Esophagus muscularis mucosa (tissue), 4 donors: ENCODE results near the gene SH3RF3. TPM values are rescaled to one million over a fixed set of nuclear protein-coding genes. Genes with fewer than 3 reads are reported as not detected.

Experiments used
- DNase-seq: peaks from one replicate; pipeline ENCODE4 v3.0.0-alpha.2; 2017; ENCODE audit errors: extremely low spot score
- H3K27ac ChIP-seq, 4 donors: fragments of 200-600 bp; sonication (generic); replicated peaks in 1 of 4; 1 replicate in 3 of 4; 2 replicates in 1 of 4; pipeline ENCODE4 v1.5.1; 2016 to 2019; ENCODE audit warnings: mild to moderate bottlenecking in 1 of 4
- H3K27me3 ChIP-seq, 4 donors: fragments of 200-600 bp; sonication (generic); one replicate each; pipeline versions ENCODE4 v1.5.1 to v1.6.0; 2016 to 2019
- H3K36me3 ChIP-seq, 4 donors: fragments of 200-600 bp; sonication (generic); one replicate each; pipeline ENCODE4 v1.5.1; 2016 to 2019
- H3K4me1 ChIP-seq, 4 donors: fragments of 200-600 bp; sonication (generic); one replicate each; pipeline ENCODE4 v1.5.1; 2016 to 2019
- H3K4me3 ChIP-seq, 4 donors: fragments of 200-600 bp; sonication (generic); 1 replicate in 2 of 4; 2 replicates in 2 of 4; pipeline ENCODE4 v1.5.1; 2016 to 2019; ENCODE audit warnings: mild to moderate bottlenecking in 4 of 4, moderate library complexity in 1 of 4
- H3K9me3 ChIP-seq, 4 donors: fragments of 200-600 bp; sonication (generic); 1 replicate in 3 of 4; 2 replicates in 1 of 4; pipeline ENCODE4 v1.5.1; 2016 to 2019
- EP300 ChIP-seq: sonication (generic); formaldehyde crosslinking; IDR thresholded peaks from one replicate; pipeline ENCODE4 v1.6.1; 2017; ENCODE audit warnings: antibody characterized with exemption
- POLR2A ChIP-seq: fragments of 450-650 bp; IDR thresholded peaks from one replicate; pipeline ENCODE4 v1.6.1; 2017; ENCODE audit warnings: antibody characterized with exemption, moderate library complexity, mild to moderate bottlenecking, low read depth
- POLR2AphosphoS5 ChIP-seq, 2 donors: sonication (generic); formaldehyde crosslinking; IDR thresholded peaks; one replicate each; pipeline ENCODE4 v1.6.1; 2017; ENCODE audit warnings: antibody characterized with exemption in 2 of 2
- WGBS: methylation state at CpG from one replicate; pipeline ENCODE4 v1.1.5; 2018; 5-methylcytosine and 5-hydroxymethylcytosine counted together
- intact Hi-C: fragments of 100-400 bp; cut with DNase I; formaldehyde crosslinking; loops from one replicate; pipeline ENCODE4 v1.15.1; 2023
- total RNA-seq, 4 donors: library from RNA; depleted of rRNA; stranded (reverse); fragments of >200 nt; gene quantifications; one replicate each; pipeline versions ENCODE4 v1.1.0 to v1.2.1, GENCODE V29; 2016
- TF ChIP-seq, protein P1 (sequence below), 3 experiments: fragments of 200-600 bp in 2 of 3; fragments of 450-650 bp in 1 of 3; sonication (generic) in 2 of 3; IDR thresholded peaks; one replicate each; pipeline ENCODE4 v1.5.1; 2017 to 2019; ENCODE audit warnings: antibody characterized with exemption in 3 of 3, mild to moderate bottlenecking in 2 of 3, moderate library complexity in 1 of 3

SH3RF3 gene
- total RNA-seq, 4 donors from 2014 or later, result 6.3 to 17.5 (median 11.3) TPM

DNA sequence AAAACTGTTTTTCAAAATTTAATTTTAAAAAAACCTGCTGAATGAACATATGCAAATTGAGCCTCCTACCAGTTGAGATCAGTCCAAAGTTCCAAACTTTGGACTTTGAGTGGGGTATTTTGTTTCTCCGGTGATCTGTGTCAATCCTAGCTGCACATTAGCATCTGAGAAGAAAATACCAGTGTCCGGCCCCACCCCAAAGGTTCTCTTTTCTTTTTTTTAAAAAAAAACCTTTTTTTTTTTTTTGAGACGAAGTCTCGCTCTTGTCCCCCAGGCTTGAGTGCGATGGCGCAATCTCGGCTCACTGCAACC lies 393.0 kb downstream of the SH3RF3 start:
- H3K27me3 ChIP-seq, result peaks cover 0 to 7% (median 0%) of the 10 kb centered on the region in 4 donors
- H3K4me3 ChIP-seq, result no peak overlapping the region
- 96% methylated on average over 7 of the region's 7 CpGs for WGBS
- no peaks in the 10 kb centered on the region for H3K9me3 ChIP-seq
- DNase-seq, result no peak
- no peaks in the 10 kb centered on the region for H3K4me1 ChIP-seq
- TF ChIP-seq POLR2A (no peak), EP300 (no peak), POLR2AphosphoS5 (IDR thresholded peaks at IDR 0.05) (no peak)
- TF ChIP-seq, protein P1, sequence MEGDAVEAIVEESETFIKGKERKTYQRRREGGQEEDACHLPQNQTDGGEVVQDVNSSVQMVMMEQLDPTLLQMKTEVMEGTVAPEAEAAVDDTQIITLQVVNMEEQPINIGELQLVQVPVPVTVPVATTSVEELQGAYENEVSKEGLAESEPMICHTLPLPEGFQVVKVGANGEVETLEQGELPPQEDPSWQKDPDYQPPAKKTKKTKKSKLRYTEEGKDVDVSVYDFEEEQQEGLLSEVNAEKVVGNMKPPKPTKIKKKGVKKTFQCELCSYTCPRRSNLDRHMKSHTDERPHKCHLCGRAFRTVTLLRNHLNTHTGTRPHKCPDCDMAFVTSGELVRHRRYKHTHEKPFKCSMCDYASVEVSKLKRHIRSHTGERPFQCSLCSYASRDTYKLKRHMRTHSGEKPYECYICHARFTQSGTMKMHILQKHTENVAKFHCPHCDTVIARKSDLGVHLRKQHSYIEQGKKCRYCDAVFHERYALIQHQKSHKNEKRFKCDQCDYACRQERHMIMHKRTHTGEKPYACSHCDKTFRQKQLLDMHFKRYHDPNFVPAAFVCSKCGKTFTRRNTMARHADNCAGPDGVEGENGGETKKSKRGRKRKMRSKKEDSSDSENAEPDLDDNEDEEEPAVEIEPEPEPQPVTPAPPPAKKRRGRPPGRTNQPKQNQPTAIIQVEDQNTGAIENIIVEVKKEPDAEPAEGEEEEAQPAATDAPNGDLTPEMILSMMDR (IDR thresholded peaks at IDR 0.05), result no peak
- H3K36me3 ChIP-seq, result no peaks in the 10 kb centered on the region
- intact Hi-C loops, result no loop called here
- no peak overlapping the region for H3K27ac ChIP-seq

DNA sequence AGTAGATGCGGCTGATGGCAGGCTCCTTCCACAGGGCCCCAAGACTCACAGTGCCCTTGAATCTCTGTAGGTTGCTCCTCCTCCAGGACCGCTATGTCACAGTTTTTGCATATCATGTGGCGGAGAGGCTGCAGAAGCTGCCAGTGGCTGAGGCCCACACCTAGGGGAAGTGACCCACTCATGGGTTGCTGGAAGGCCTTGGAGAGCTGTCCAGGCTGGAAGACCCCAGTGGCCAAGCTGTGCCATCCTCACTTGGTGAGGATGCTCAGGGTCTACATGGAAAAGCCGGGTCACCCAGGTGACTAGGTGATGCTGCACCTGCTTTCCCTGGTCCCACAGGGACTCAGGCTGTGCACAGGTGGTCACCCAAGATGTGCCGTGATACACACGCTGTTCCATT lies 394.1 kb downstream of the SH3RF3 start:
- H3K4me3 ChIP-seq, result no peak overlapping the region
- no peak overlapping the region for H3K27ac ChIP-seq
- H3K4me1 ChIP-seq, result no peaks in the 10 kb centered on the region
- no peak for DNase-seq
- no peaks in the 10 kb centered on the region for H3K36me3 ChIP-seq
- H3K9me3 ChIP-seq, result no peaks in the 10 kb centered on the region
- WGBS, result no CpG with 5 or more reads among the region's 6 CpGs
- no peak for TF ChIP-seq EP300
- TF ChIP-seq POLR2A, result no peak
- TF ChIP-seq POLR2AphosphoS5 (IDR thresholded peaks at IDR 0.05), result no peak
- TF ChIP-seq, protein P1 (IDR thresholded peaks at IDR 0.05), result no peak
- intact Hi-C loops, result no loop called here
- H3K27me3 ChIP-seq, result peaks cover 0 to 8% (median 0%) of the 10 kb centered on the region in 4 donors

DNA sequence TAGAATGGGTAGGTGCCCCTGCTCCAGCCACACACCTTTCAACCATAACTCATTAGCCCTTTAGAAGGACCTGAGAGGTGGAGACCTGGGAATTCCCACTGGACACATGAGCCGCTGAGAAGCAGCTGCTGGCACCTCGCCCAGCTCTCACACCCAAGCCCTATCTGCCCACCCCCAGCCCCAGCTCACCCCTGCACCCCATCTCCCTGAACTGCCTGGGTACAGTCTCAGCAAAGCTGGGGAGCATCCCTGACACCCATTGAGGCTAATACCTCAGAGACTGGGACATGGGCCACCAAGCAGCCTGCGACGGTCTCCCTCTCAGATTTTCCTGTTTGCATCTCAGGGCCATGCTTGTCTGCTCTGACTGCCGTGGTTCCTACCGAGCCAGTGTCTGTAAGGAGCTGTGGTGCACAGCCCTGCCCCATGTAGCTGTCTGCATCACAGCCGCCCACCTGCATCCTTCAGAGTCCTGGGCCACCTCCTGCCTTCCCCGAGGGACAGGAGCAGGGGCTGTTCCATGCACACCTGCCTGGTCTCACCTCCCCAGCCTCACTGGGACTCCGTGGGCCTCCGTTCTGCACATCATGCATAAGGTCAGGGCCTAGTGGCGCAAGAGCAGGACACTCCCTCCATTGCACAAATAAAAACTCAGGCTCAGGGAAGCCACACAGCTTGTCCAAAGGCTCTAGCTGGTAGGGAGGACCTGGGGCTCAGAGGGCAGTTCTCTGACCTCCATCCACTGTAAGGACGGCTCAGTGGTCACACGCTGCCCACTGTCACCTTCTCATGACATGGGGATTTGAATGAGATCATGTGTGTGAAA lies 394.7 kb downstream of the SH3RF3 start:
- Histone ChIP-seq H3K4me1 (no peaks in the 10 kb centered on the region), H3K9me3 (no peaks in the 10 kb centered on the region), H3K27me3 (peaks cover 0 to 13% (median 0%) of the 10 kb centered on the region in 4 donors), H3K36me3 (no peaks in the 10 kb centered on the region), H3K27ac (no peak overlapping the region), H3K4me3 (no peak overlapping the region)
- no peak for DNase-seq
- 94% methylated on average over 11 of the region's 13 CpGs for WGBS
- TF ChIP-seq, protein P1 (IDR thresholded peaks at IDR 0.05), result no peak
- TF ChIP-seq EP300 (no peak), POLR2A (no peak), POLR2AphosphoS5 (IDR thresholded peaks at IDR 0.05) (no peak)
- intact Hi-C loops, result no loop called here

DNA sequence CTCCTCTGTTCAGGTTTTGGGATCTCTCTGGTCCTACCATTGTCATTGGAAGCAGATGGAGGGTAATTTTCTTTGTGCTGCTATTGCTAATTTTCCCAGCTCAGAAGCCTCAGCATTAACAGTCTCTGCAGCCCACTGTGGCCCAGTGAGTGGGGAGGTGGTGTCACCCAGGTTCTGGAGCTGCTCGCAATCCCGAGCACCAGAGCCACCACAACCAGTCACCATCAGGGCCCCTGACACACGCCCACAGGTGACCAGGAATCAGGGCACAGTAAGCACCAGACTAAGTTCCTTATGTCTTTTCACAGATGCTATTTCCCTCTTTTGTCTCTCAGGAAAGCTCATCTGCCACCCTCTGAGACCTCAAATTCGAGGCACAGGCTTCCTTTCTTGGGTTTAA lies 396.8 kb downstream of the SH3RF3 start:
- Histone ChIP-seq H3K4me3 (no peak overlapping the region), H3K9me3 (no peaks in the 10 kb centered on the region), H3K36me3 (no peaks in the 10 kb centered on the region), H3K27ac (no peak overlapping the region), H3K27me3 (peaks cover 0 to 21% (median 0%) of the 10 kb centered on the region in 4 donors), H3K4me1 (peaks cover 0 to 6% (median 3%) of the 10 kb centered on the region in 4 donors)
- DNase-seq, result no peak
- WGBS, result 83% methylated on average over 3 of the region's 4 CpGs
- intact Hi-C loops, result no loop called here
- TF ChIP-seq EP300, result no peak
- TF ChIP-seq POLR2AphosphoS5 (IDR thresholded peaks at IDR 0.05), result no peak
- no peak for TF ChIP-seq POLR2A
- TF ChIP-seq, protein P1 (IDR thresholded peaks at IDR 0.05), result no peak
